Type B pancreatic cell (in vitro differentiated cells): Measurements from ENCODE around the gene EEF1AKMT2. TPM values are rescaled to one million over a fixed set of nuclear protein-coding genes. Genes with fewer than 3 reads are reported as not detected.

ENCODE experiments used
- DNase-seq: peaks from one replicate; pipeline ENCODE4 v3.0.0; 2021; ENCODE audit warnings: mixed read lengths; ENCODE audit not compliant: unreplicated experiment; ENCODE audit errors: extremely low spot score
- H3K27ac Mint-ChIP-seq: 2 replicates; pipeline ENCODE4 v1.8.0; 2021; ENCODE audit warnings: mild to moderate bottlenecking, mixed read lengths
- H3K27me3 Mint-ChIP-seq: 2 replicates; pipeline ENCODE4 v1.8.0; 2021; ENCODE audit warnings: mixed read lengths
- H3K36me3 Mint-ChIP-seq: 2 replicates; pipeline ENCODE4 v1.8.0; 2021; ENCODE audit warnings: mixed read lengths
- H3K4me1 Mint-ChIP-seq: one replicate; pipeline ENCODE4 v1.8.0; 2021; ENCODE audit warnings: mixed read lengths; ENCODE audit not compliant: unreplicated experiment
- H3K4me3 Mint-ChIP-seq: 2 replicates; pipeline ENCODE4 v1.8.0; 2021; ENCODE audit warnings: mild to moderate bottlenecking, mixed read lengths
- H3K9me3 Mint-ChIP-seq: 2 replicates; pipeline ENCODE4 v1.8.0; 2021; ENCODE audit warnings: mixed read lengths
- CTCF ChIP-seq: fragments of 200-600 bp; sonication (generic); conservative IDR thresholded peaks from 2 replicates; pipeline ENCODE4 v1.5.0; 2021; ENCODE audit warnings: antibody characterized with exemption, mild to moderate bottlenecking
- total RNA-seq: library from RNA; stranded (reverse); gene quantifications from 2 replicates; pipeline ENCODE4 v1.2.1, GENCODE V29; 2021; ENCODE audit warnings: low replicate concordance

Gene EEF1AKMT2
- total RNA-seq, 1 donor from 2014 or later, result 18.8 TPM

- H3K9me3 Mint-ChIP-seq, result no peaks in the 10 kb centered on the region
- no peak for TF ChIP-seq CTCF
- no peak overlapping the region for H3K27ac Mint-ChIP-seq
- H3K36me3 Mint-ChIP-seq, result peaks cover 9% of the 10 kb centered on the region
- no peak overlapping the region for H3K4me3 Mint-ChIP-seq
- H3K4me1 Mint-ChIP-seq, result peaks cover 70% of the 10 kb centered on the region
- no peak for DNase-seq
- no peaks in the 10 kb centered on the region for H3K27me3 Mint-ChIP-seq
Measured at GRCh38 chr10:124737221-124737620, 54.5 kb downstream of the EEF1AKMT2 start.

GRCh38 chr10:124736491-124737136, 55.1 kb downstream of the EEF1AKMT2 start:
- Mint-ChIP-seq H3K27me3 (no peaks in the 10 kb centered on the region), H3K36me3 (peaks cover 9% of the 10 kb centered on the region), H3K4me3 (no peak overlapping the region), H3K4me1 (peaks cover 68% of the 10 kb centered on the region), H3K27ac (peak overlapping the region; percentile 64), H3K9me3 (no peaks in the 10 kb centered on the region)
- TF ChIP-seq CTCF, result no peak
- peak; percentile 60 for DNase-seq

GRCh38 chr10:124735491-124736286, 56.0 kb downstream of the EEF1AKMT2 start:
- Mint-ChIP-seq H3K36me3 (peaks cover 9% of the 10 kb centered on the region), H3K4me1 (peaks cover 59% of the 10 kb centered on the region), H3K27ac (peak overlapping the region; percentile 64), H3K27me3 (no peaks in the 10 kb centered on the region), H3K9me3 (no peaks in the 10 kb centered on the region), H3K4me3 (no peak overlapping the region)
- TF ChIP-seq CTCF, result no peak
- DNase-seq, result peak; percentile 45

GRCh38 chr10:124734311-124735166, 57.1 kb downstream of the EEF1AKMT2 start:
- H3K27me3 Mint-ChIP-seq, result no peaks in the 10 kb centered on the region
- no peak for TF ChIP-seq CTCF
- no peak overlapping the region for H3K27ac Mint-ChIP-seq
- H3K4me3 Mint-ChIP-seq, result no peak overlapping the region
- peak; percentile 34 for DNase-seq
- no peaks in the 10 kb centered on the region for H3K9me3 Mint-ChIP-seq
- H3K4me1 Mint-ChIP-seq, result peaks cover 52% of the 10 kb centered on the region
- peaks cover 14% of the 10 kb centered on the region for H3K36me3 Mint-ChIP-seq

GRCh38 chr10:124733571-124734245, 58.0 kb downstream of the EEF1AKMT2 start:
- DNase-seq, result peak; percentile 43
- Mint-ChIP-seq H3K9me3 (no peaks in the 10 kb centered on the region), H3K4me3 (no peak overlapping the region), H3K27me3 (no peaks in the 10 kb centered on the region), H3K27ac (no peak overlapping the region), H3K4me1 (peaks cover 52% of the 10 kb centered on the region), H3K36me3 (peaks cover 14% of the 10 kb centered on the region)
- TF ChIP-seq CTCF, result no peak
